ENCODE results near the gene EMX1.

Gene EMX1

DNA sequence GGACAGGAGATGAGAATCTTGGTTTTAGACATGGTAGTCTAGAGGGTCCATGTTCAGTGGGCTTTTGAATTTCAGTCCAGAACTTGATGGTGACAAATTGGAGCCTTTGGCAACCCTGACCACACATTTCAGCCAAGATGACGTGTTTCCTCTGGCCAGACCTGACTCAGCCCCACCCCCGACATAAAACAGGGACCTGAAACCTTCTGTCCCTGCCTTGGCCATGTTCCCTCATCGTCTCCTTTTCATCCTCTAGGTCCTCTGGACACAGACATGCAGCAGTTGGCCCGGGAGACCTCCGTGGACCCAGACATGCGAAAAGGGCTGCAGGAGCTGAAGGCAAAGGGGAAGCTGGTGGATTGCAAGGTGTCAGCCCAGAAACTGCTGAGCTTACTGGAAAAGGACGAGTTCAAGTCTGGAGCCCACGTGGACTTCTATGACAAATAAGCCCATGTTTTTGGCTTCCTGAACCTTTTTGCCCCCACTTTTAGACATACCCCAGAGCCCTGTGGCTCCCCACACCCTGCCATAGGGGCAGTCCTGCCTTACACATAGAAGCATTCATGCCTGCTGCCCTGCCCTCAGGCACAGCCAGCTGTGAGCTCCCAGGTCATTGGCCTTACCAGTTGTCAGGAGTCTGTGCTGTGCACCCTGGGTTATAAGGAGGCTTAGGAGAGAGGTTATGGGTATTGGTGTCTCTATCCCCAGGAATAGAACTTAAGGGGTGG is 26.1 kb upstream of the EMX1 start:
- WGBS, 2 experiments (ENCODE audit: insufficient coverage in 2 of 2) = 86 to 87% methylated on average over 7 to 8 of the region's 8 CpGs
- Histone ChIP-seq H3K4me1 (ENCODE audit: control insufficient read depth, insufficient read depth, low read length, poor library complexity, severe bottlenecking) (peaks cover 25% of the 10 kb centered on the region), H3K36me3 (ENCODE audit: control insufficient read depth, insufficient read depth, low read length) (peaks cover 5% of the 10 kb centered on the region), H3K4me3 (ENCODE audit: extremely low read depth, insufficient read depth, low read length, poor library complexity, severe bottlenecking) (no peak overlapping the region), H3K27ac (ENCODE audit: low read depth, low read length, severe bottlenecking) (no peak overlapping the region), H3K9me3 (ENCODE audit: control insufficient read depth, low read length) (no peaks in the 10 kb centered on the region)

DNA sequence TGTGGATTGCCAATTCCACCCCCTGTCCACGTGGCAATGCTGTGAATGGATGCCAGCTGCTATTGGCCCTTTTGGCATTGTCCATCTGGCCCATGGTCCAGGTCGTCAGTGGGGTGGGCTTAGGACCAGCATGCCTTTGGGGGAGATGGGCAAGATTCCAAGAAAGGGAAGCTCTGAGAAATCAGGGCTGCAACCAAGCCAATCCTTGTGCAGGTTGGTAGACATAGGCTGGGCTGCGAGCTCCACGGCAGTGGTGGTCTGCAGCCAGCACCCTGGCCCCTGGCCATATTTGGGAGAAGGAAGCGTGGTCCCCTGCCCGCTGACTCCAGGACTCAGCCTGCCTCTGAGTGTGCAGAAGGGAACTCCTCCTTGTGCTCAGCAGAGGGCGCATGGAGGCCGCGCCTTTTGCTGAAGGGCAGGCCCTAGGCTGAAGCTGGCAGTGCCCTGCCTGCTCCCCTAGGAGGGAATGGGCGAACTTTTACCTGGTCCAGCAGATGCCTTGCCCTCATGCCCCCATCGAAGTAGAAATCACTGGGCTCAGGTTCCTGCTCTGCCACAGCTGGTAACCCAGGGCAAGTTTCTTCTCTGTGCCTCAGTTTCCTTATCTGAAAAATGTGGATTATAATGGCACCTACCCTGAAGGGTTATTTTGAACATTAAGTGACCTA is 24.7 kb upstream of the EMX1 start:
- H3K4me3 ChIP-seq (ENCODE audit: extremely low read depth, insufficient read depth, low read length, poor library complexity, severe bottlenecking) = no peak overlapping the region
- H3K36me3 ChIP-seq (ENCODE audit: control insufficient read depth, insufficient read depth, low read length) = peaks cover 5% of the 10 kb centered on the region
- no peak overlapping the region for H3K27ac ChIP-seq (ENCODE audit: low read depth, low read length, severe bottlenecking)
- H3K9me3 ChIP-seq (ENCODE audit: control insufficient read depth, low read length) = no peaks in the 10 kb centered on the region
- 13 to 18% methylated on average over 10 to 11 of the region's 11 CpGs for WGBS, 2 experiments (ENCODE audit: insufficient coverage in 2 of 2)
- peaks cover 30% of the 10 kb centered on the region for H3K4me1 ChIP-seq (ENCODE audit: control insufficient read depth, insufficient read depth, low read length, poor library complexity, severe bottlenecking)

DNA sequence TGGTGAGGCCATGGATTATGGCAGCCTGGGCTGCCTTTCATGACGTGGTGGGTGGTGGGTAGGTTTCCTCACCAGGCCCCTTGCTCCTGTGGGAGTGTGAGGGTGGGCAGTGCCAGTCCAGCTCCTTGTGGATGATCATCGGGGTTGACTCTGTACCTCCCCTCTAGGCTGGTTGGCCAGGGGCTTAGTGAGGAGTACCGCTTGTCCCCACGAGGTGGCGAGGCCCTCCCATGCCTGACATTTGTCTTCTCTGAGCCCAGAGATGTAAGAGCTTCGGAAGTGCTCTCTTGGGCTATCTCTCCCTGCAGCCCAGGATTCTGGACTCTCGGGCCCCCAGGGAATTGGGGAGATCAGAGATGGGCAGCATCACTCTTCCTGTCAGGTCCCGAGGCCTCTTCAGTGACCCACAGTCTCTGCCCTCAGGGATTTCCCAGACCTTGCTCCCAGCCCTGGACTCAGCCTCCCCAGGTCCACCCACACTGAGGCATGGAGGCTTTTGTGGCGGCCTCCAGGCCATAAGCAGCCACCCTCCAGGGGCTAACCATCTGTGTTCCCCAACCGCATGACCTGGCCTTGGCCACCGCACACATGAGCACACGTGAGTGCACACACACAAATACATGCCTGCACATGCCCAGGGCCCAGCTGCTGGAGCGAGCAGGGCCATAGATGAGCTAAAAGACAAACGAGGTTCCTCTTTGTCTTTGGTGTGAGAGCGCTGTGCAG is 23.6 kb upstream of the EMX1 start:
- Histone ChIP-seq H3K4me3 (ENCODE audit: extremely low read depth, insufficient read depth, low read length, poor library complexity, severe bottlenecking) (no peak overlapping the region), H3K9me3 (ENCODE audit: control insufficient read depth, low read length) (no peaks in the 10 kb centered on the region), H3K36me3 (ENCODE audit: control insufficient read depth, insufficient read depth, low read length) (peaks cover 5% of the 10 kb centered on the region), H3K4me1 (ENCODE audit: control insufficient read depth, insufficient read depth, low read length, poor library complexity, severe bottlenecking) (peaks cover 26% of the 10 kb centered on the region), H3K27ac (ENCODE audit: low read depth, low read length, severe bottlenecking) (no peak overlapping the region)
- WGBS, 2 experiments (ENCODE audit: insufficient coverage in 2 of 2) = 50 to 56% methylated on average over 12 to 14 of the region's 15 CpGs

DNA sequence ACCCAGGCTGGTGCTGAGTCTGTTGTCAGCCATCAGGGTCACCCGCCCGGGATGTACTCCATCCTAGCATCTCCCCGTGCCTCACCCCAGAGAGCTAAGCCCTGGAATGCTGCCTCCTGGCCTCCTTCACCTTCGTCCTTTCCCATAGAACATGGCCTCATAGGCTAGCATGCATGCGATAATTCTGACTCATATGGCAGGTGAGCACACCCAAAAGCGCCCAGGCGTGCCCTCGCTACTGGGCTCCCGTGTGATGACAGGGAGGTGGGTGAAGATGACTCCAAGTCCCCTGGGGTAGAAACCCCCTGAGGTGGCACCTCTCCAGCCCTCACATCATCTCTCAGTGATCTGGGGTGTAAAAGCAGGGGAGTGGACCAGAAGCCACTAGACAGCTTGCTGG is 22.8 kb upstream of the EMX1 start:
- no peak overlapping the region for H3K27ac ChIP-seq (ENCODE audit: low read depth, low read length, severe bottlenecking)
- peaks cover 26% of the 10 kb centered on the region for H3K4me1 ChIP-seq (ENCODE audit: control insufficient read depth, insufficient read depth, low read length, poor library complexity, severe bottlenecking)
- WGBS, 2 experiments (ENCODE audit: insufficient coverage in 2 of 2) = 92 to 99% methylated on average over 5 to 7 of the region's 9 CpGs
- no peak overlapping the region for H3K4me3 ChIP-seq (ENCODE audit: extremely low read depth, insufficient read depth, low read length, poor library complexity, severe bottlenecking)
- H3K9me3 ChIP-seq (ENCODE audit: control insufficient read depth, low read length) = no peaks in the 10 kb centered on the region
- H3K36me3 ChIP-seq (ENCODE audit: control insufficient read depth, insufficient read depth, low read length) = peaks cover 5% of the 10 kb centered on the region

DNA sequence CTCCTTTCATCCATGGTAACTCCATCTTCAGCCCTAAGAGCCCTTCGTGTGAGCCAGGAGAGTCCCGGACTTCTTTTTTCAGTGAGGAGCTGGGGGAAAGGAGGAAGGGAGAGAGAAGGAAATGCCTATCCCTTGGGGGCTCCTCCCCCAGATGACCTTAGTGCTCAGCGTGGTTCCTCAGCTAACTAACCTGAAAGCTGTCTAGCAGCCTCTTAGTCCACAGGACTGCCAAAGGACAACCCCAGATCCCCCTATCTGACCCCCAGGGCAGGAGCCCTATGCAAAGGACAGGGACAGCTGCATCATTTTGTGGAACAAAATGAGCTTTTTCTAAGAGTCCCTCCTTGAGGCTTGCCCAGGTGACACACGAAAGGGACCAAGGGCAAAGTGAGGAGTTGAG is 22.2 kb upstream of the EMX1 start:
- H3K4me3 ChIP-seq (ENCODE audit: extremely low read depth, insufficient read depth, low read length, poor library complexity, severe bottlenecking) = no peak overlapping the region
- H3K9me3 ChIP-seq (ENCODE audit: control insufficient read depth, low read length) = no peaks in the 10 kb centered on the region
- 15 to 65% methylated on average over 1 to 3 of the region's 4 CpGs for WGBS, 2 experiments (ENCODE audit: insufficient coverage in 2 of 2)
- H3K36me3 ChIP-seq (ENCODE audit: control insufficient read depth, insufficient read depth, low read length) = peaks cover 5% of the 10 kb centered on the region
- peaks cover 26% of the 10 kb centered on the region for H3K4me1 ChIP-seq (ENCODE audit: control insufficient read depth, insufficient read depth, low read length, poor library complexity, severe bottlenecking)
- H3K27ac ChIP-seq (ENCODE audit: low read depth, low read length, severe bottlenecking) = no peak overlapping the region

DNA sequence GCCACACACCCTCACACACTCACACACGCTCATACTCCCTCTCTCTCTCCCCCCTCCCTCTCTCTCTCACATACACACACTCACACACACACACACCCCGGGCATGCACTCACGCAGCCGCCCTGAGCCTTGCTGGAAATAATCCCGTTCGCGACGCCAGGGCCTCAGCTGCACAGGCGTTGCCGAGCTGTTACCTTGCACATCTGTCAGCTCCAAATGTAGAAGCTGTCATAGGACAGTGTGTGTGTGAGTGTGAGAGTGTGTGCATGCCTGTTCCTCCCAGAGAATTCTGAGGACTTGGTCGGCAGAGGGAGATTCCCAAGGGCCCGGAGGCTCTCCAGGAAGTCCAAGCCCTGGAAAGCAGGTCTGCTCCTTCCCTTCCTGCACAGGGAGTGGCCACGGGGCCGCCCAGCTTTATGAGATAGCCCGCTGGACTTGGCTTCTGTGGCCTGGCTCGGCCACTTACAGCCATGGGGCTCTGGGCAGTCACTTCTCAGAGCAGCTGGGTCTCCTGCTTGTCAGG is 21.5 kb upstream of the EMX1 start:
- 65 to 74% methylated on average over 13 to 15 of the region's 16 CpGs for WGBS, 2 experiments (ENCODE audit: insufficient coverage in 2 of 2)
- H3K4me3 ChIP-seq (ENCODE audit: extremely low read depth, insufficient read depth, low read length, poor library complexity, severe bottlenecking) = no peak overlapping the region
- peaks cover 5% of the 10 kb centered on the region for H3K36me3 ChIP-seq (ENCODE audit: control insufficient read depth, insufficient read depth, low read length)
- no peaks in the 10 kb centered on the region for H3K9me3 ChIP-seq (ENCODE audit: control insufficient read depth, low read length)
- H3K27ac ChIP-seq (ENCODE audit: low read depth, low read length, severe bottlenecking) = no peak overlapping the region
- peaks cover 28% of the 10 kb centered on the region for H3K4me1 ChIP-seq (ENCODE audit: control insufficient read depth, insufficient read depth, low read length, poor library complexity, severe bottlenecking)

DNA sequence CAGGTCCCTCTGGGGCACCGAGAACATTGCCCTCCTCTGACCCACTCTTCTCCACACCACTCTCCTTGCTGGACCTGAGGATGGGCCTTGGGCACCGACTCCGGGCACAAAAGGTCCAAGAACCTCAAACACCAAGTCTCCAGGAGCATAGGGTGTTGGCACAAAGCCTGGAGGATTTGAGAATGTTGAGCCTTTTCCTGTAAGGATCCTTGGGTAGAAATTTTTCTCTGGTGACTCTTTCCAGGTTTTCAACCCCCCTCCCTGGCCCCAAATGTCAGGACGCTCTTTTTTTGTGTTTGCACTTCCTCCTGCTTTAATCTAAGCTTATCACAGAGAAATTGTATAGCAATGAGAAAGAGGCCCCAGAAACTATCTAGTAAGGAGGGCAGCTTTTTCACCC is 20.9 kb upstream of the EMX1 start:
- Histone ChIP-seq H3K4me1 (ENCODE audit: control insufficient read depth, insufficient read depth, low read length, poor library complexity, severe bottlenecking) (peaks cover 33% of the 10 kb centered on the region), H3K27ac (ENCODE audit: low read depth, low read length, severe bottlenecking) (no peak overlapping the region), H3K4me3 (ENCODE audit: extremely low read depth, insufficient read depth, low read length, poor library complexity, severe bottlenecking) (no peak overlapping the region), H3K36me3 (ENCODE audit: control insufficient read depth, insufficient read depth, low read length) (peaks cover 2% of the 10 kb centered on the region), H3K9me3 (ENCODE audit: control insufficient read depth, low read length) (no peaks in the 10 kb centered on the region)
- WGBS, 2 experiments (ENCODE audit: insufficient coverage in 2 of 2) = 80 to 100% methylated on average over 1 of the region's 4 CpGs

DNA sequence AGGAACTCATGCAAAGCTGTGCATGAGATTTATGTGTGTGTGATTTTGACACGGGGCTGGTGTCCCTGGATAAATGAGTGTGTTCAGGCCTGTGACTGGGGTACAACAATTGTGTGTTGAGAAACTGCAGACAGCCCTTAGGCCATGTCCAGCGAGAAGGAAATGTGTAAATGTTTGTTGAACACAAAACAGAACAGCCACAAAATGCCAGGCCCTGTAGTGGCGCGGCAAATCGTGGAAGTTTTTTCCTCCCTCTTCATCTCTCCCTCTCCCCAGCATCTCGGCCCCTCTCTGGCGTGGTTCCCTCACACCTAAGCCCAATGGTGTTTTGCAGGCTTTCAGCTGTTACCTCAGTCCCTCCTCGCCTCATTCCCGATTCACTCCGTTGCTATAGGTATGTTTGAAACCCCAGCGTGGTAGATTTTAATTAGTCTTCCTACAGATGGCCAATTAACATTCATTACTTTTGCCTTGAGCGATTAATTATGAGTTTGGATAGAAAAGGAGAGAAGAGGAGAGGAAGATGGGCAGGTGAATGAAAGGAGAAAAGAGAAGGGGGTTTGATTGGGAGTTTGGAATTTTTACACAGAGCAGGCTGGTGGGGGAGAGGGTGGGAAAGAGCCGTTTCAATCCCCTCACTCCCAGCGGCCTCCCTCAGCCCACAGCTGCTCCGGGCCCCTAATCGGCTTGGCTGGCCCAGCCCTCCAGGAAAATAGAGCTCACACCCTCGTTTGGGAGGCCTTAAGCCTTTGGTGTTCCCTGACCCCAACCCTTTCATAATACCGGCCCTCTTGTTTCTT is 19.3 kb upstream of the EMX1 start:
- 70 to 79% methylated on average over 9 to 11 of the region's 18 CpGs for WGBS, 2 experiments (ENCODE audit: insufficient coverage in 2 of 2)
- Histone ChIP-seq H3K4me1 (ENCODE audit: control insufficient read depth, insufficient read depth, low read length, poor library complexity, severe bottlenecking) (peaks cover 37% of the 10 kb centered on the region), H3K36me3 (ENCODE audit: control insufficient read depth, insufficient read depth, low read length) (no peaks in the 10 kb centered on the region), H3K9me3 (ENCODE audit: control insufficient read depth, low read length) (no peaks in the 10 kb centered on the region), H3K27ac (ENCODE audit: low read depth, low read length, severe bottlenecking) (no peak overlapping the region), H3K4me3 (ENCODE audit: extremely low read depth, insufficient read depth, low read length, poor library complexity, severe bottlenecking) (no peak overlapping the region)

DNA sequence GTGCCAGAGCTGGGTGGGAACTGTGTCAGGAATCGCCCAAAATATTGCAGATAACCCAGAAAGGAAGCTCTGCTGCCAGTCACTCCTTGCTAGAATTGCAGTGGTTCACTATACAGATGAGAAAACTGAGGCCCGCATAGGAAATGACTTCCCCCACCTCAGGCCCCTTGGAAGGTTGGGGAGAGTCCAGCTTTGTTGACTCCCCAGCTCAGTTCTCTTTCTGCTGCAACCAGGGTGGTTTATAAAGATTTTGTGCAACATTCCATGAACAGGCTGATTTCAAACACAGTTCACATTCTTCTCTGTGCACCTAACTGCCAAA is 18.8 kb upstream of the EMX1 start:
- Histone ChIP-seq H3K36me3 (ENCODE audit: control insufficient read depth, insufficient read depth, low read length) (no peaks in the 10 kb centered on the region), H3K4me1 (ENCODE audit: control insufficient read depth, insufficient read depth, low read length, poor library complexity, severe bottlenecking) (peaks cover 37% of the 10 kb centered on the region), H3K27ac (ENCODE audit: low read depth, low read length, severe bottlenecking) (no peak overlapping the region), H3K4me3 (ENCODE audit: extremely low read depth, insufficient read depth, low read length, poor library complexity, severe bottlenecking) (no peak overlapping the region), H3K9me3 (ENCODE audit: control insufficient read depth, low read length) (no peaks in the 10 kb centered on the region)
- 67 to 86% methylated on average over 1 to 2 of the region's 2 CpGs for WGBS, 2 experiments (ENCODE audit: insufficient coverage in 2 of 2)

DNA sequence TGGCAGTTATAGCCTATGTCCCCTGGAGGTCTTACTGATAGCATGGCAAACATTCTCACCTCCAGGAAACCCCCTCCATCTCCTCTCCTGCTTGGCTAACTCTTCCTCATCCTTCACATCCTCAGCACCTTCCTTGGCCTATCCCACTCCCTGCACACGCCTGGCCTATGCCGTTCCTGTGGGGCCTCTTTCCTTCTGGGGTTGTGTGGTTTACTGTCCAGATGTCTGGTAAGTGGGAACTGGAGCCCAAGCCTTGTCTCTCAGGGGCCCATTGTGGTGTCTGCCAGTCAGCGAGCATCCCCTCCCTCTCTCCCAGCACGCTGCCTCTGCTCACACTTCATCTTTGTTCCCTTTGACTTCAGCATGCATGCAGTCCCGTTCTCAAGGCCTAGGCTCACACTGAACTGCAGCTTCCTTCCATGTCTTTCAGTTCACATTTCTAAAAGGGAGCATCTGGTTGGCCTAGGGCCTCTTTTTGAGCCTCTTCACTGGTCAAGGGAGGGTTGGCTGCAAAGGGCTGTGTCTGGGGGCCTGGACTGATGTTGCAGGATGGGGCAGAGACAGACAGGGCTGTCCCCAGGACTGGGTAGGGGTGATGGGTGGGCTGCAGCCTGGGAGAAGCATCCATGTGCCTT is 17.0 kb upstream of the EMX1 start:
- WGBS, 2 experiments (ENCODE audit: insufficient coverage in 2 of 2) = 85 to 89% methylated on average over 3 of the region's 5 CpGs
- Histone ChIP-seq H3K9me3 (ENCODE audit: control insufficient read depth, low read length) (no peaks in the 10 kb centered on the region), H3K4me1 (ENCODE audit: control insufficient read depth, insufficient read depth, low read length, poor library complexity, severe bottlenecking) (peaks cover 31% of the 10 kb centered on the region), H3K36me3 (ENCODE audit: control insufficient read depth, insufficient read depth, low read length) (no peaks in the 10 kb centered on the region), H3K27ac (ENCODE audit: low read depth, low read length, severe bottlenecking) (no peak overlapping the region), H3K4me3 (ENCODE audit: extremely low read depth, insufficient read depth, low read length, poor library complexity, severe bottlenecking) (no peak overlapping the region)
